HG03469 (cell line): Measurements from ENCODE around the gene SIX5.

ENCODE experiments used
- ATAC-seq: cut with Tn5 transposase; IDR thresholded peaks from one replicate; pipeline ENCODE4 v1.9.1; 2021; ENCODE audit warnings: mild to moderate bottlenecking, moderate library complexity, moderate number of reproducible peaks; ENCODE audit not compliant: unreplicated experiment

SIX5 gene

DNA sequence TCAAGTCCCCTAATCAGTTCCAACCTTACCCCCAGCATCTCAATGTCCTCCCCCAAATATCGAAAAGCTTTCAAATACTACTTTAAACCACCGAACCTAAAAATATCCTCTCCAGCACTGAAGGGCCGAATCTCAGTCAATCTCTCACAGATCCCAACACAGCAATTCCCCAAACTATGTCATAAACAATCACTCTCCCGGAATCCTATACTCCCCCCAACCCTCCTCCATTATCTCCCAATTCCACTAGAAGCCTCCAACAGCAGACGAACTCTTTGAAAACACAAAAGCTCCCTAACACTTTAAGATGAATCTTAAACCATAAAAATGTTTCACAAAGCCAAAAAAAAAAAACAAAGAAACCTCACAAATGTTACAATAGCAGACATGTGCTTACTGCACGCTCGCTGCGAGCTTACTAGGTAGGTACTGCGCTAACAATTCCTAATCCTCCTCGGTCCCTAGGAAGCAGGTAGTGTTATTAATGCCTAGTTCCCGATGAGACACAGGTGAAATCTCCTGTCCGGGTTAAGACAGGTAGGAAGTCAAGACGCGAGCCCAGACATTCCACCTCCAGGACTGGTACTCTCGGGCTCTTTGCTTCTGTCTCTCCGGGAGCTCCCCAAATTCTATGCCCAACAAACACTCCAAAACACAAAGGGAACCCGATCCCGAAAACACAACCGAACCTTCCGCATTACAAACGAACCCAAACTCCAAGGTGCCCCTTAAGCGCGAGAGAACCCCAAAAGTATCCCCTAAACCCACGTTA, 52.5 kb downstream of the SIX5 start:
- ATAC-seq = no peak

DNA sequence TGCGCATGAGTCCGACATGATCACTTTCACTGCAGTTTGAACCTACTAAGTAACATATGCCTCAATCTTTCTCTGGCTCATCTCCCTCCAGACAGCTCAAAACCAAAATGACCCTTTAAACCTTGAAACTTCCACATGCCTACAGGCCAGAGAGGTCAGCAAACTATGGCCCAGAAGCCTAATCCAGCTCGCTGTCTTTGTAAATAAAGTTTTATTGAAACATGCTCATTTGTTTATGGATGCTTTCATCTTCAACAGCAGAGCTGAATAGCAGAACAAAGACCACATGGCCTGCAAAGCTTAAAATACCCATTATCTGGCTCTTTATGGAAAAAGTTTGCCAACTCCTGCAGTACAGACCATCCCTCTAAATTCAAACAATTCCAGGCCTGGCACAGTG, 53.9 kb downstream of the SIX5 start:
- ATAC-seq = no peak
